MG63 (cell line): ENCODE results near the gene ATP5F1D. TPM values are rescaled to one million over a fixed set of nuclear protein-coding genes. Genes with fewer than 3 reads are reported as not detected.
A peak's percentile ranks its signal among the peaks of the same experiment; 100 is the strongest.

ENCODE experiments used
- DNase-seq: peaks from one replicate; pipeline ENCODE4 v3.0.0-alpha.2; 2020
- H3K27me3 ChIP-seq: fragments of 250-450 bp; sonication (Bioruptor Pico); 2 replicates; pipeline ENCODE4 v1.5.1; 2020; ENCODE audit warnings: mild to moderate bottlenecking, moderate library complexity
- H3K36me3 ChIP-seq: fragments of 250-450 bp; sonication (Bioruptor Pico); 2 replicates; pipeline ENCODE4 v1.5.1; 2020; ENCODE audit warnings: mild to moderate bottlenecking, moderate library complexity
- H3K4me3 ChIP-seq: fragments of 250-450 bp; sonication (Bioruptor Pico); 2 replicates; pipeline ENCODE4 v1.5.1; 2020; ENCODE audit warnings: mild to moderate bottlenecking, moderate library complexity
- H3K9me3 ChIP-seq: fragments of 250-450 bp; sonication (Bioruptor Pico); 2 replicates; pipeline ENCODE4 v1.5.1; 2020; ENCODE audit warnings: mild to moderate bottlenecking, moderate library complexity
- total RNA-seq: library from RNA; depleted of rRNA; stranded (reverse); fragments of >200 nt; shearing (Covaris generic); gene quantifications from 2 replicates; pipeline ENCODE4 v1.2.3, GENCODE V29; 2014; ENCODE audit warnings: low replicate concordance

Gene ATP5F1D
- total RNA-seq, 1 experiment from 2014 or later = 33.8 TPM

DNA sequence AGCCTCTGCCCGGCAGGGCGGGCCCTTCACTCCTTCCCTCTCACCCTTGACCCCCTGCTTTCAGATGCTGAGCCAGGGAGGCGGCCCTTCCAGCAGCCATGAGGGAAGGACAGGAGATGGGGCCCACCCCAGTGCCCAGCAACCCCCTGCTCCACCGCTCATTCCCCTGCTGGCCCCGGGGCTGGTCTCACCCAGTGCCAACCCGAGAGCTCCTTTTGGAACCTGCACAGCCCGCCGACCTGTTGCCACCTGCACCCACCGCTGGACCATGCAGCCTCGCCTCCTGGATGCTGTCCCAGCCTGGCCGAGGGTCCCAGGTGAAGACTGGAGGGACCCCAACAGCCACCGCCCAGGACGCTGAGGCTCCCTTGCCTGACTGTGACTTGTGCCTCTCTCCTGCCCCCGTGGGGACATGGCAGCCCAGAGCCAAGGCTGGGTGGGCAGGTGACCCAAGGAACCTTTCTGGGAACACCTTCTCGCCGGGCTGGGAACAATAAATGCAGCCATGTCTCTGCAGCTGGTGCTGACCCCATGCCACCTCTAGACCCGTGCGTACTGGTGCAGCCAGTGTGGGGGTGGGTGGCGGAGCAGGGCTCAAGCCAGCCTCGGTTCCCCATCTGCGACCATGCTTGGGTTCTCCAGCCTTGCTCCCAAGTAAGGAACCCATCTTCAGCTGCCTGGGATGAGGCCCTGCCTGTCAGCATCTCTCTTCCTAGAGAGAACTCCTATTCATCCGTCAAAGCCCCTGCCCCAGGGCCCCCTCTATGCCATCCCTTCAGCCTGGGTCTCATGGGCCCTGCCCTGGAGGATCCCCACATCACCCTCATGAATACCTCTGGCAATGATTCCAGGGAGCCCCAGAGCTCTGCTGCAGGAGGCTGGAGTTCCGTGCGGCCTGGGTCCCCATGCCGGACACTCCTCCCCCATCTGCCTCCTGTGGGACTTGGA lies 37.4 kb downstream of the ATP5F1D start:
- no peak for DNase-seq
- Histone ChIP-seq H3K4me3 (no peak overlapping the region), H3K9me3 (no peaks in the 10 kb centered on the region), H3K27me3 (no peaks in the 10 kb centered on the region), H3K36me3 (peaks cover 14% of the 10 kb centered on the region)

DNA sequence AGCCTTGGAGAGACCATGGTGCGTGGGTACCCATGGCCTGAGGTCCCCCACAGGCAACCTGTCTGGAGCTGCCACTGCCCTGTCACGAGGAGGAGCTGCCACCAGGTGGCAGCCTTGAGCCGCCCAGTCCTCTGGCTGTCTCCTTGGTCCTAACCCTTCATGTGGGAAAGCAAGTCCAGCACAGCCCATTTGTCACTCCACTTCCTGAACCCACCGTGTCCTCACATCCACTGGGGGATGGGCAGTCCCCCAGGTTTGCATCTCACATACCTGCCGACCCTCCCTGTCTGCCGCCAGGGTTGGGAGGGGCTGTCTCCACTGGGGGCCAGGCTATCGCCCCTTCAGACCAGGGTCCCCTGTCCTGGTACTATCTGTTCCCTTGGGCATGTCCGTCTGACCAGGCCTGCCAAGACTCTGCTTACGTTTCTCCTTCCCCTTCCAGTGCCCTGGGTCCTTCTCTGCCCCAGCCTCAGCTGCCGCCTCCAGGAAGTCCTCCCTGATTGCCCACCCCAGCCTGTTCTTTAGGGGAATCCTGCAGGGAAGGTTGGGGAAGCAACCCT lies 38.3 kb downstream of the ATP5F1D start:
- DNase-seq = peak; percentile 57
- peaks cover 6% of the 10 kb centered on the region for H3K36me3 ChIP-seq
- no peak overlapping the region for H3K4me3 ChIP-seq
- peaks cover under 1% of the 10 kb centered on the region; the same call in 1 of the 2 replicates for H3K27me3 ChIP-seq
- no peaks in the 10 kb centered on the region for H3K9me3 ChIP-seq

DNA sequence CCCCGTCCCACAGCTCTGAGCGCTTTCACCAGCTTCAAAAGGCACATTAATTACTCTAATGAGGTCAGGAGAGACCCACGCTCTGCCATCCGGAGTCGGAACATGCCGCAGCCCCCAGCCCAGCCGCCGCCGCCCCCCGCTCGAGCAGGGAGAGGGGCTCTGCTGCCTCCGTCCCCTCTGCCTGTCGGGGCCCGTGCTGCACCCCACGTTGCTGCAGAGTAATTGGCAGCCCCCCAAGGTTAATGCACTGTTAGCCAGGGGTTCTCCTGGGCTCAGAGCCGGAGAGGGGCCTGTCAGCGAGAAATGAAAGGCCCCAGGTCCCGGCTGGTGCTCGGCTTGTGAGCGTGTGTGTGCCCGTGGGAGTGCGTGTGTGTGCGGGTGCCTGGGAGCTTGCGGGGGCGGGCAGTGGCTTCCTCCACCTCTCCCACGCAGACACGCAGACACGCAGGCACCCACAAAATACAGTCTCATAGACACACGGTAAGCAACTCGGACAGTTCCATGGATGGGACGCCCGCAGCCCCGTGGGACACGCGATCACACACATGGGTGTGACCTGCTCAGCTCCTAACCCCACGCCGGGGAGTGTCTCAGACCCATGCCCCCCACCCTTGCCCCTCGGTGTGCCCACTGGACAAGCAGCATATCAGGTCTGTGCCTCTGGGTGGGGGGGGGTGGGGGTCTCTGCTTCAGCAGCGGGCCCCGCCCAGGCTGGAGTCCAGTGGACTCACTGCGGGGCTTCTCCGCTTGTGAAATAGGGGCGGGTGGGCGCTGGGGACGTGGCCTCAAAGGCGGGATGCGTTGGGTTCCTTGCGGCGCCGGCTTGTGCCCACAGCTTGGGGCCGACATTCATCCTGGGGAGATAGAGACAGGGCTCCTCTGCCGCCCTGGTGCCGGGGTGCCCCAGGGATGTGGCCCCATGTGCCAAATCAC lies 39.4 kb downstream of the ATP5F1D start:
- Histone ChIP-seq H3K27me3 (peaks cover 3% of the 10 kb centered on the region; the same call in 1 of the 2 replicates), H3K9me3 (no peaks in the 10 kb centered on the region), H3K36me3 (peaks cover 3% of the 10 kb centered on the region), H3K4me3 (no peak overlapping the region)
- no peak for DNase-seq

DNA sequence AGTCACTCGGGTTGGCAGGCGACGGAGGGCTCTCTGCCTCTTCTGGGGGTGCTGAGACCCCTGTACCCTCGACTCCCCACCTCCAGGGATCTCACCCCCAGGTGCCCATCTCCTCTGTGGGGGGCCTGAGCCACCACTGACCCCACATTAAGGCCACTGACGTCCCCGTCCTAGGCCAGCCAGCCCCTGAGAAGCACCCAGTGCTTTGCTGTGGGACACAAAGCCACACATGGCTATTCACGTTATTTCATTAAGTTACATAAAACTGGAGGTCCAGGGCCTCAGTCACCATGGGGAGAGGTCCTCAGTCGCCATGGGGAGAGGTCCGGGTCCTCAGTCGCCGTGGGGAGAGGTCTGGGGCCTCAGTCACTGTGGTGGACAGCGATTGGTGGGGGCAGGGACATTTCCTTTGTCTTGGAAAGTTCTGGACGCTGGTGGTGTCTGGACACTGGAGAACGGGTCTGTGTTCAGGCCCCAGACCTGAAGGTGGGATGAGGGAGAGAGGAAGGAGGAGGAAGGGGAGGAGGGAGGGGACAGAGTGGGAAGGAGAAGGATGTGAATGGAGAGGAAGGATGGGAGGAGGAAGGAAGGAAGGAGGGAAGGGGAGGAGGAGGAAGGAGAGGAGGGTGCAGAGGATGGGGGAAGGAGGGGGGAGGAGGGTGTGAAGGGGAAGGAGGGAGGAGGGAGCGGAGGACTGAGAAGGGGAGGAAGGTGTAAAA lies 40.2 kb downstream of the ATP5F1D start:
- H3K36me3 ChIP-seq = peaks cover 3% of the 10 kb centered on the region
- H3K9me3 ChIP-seq = no peaks in the 10 kb centered on the region
- no peak for DNase-seq
- peaks cover 3% of the 10 kb centered on the region for H3K27me3 ChIP-seq
- no peak overlapping the region for H3K4me3 ChIP-seq

DNA sequence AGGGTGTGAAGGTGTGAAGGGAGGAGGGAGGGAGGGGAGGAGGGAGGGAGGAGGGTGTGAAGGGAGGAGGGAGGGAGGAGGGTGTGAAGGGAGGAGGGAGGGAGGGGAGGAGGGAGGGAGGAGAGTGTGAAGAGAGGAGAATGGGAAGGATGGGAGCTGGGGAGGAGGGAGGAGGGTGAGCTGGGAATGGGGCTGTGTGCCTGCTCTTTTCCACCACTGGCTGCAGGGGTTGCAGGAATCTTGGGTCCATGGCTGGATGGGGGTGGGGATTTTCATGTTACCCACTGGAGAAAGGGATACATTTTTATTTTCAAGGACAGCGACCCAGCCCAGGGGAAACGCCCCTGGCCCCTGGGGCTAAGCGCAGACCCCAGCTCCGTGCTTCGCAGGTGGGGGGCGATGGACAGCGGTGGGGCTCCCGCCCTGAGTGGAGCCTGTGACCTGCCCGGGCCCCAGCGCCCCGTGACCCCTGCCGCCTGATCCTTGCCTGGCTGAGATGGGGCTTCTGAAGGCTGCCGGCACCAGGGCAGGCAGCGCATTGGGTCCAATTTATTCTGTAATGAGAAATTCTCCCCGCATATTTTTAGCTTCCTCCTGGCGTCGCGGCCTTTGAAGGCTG lies 41.1 kb downstream of the ATP5F1D start:
- Histone ChIP-seq H3K36me3 (peaks cover 3% of the 10 kb centered on the region), H3K4me3 (no peak overlapping the region), H3K9me3 (no peaks in the 10 kb centered on the region), H3K27me3 (peaks cover 3% of the 10 kb centered on the region)
- no peak for DNase-seq

DNA sequence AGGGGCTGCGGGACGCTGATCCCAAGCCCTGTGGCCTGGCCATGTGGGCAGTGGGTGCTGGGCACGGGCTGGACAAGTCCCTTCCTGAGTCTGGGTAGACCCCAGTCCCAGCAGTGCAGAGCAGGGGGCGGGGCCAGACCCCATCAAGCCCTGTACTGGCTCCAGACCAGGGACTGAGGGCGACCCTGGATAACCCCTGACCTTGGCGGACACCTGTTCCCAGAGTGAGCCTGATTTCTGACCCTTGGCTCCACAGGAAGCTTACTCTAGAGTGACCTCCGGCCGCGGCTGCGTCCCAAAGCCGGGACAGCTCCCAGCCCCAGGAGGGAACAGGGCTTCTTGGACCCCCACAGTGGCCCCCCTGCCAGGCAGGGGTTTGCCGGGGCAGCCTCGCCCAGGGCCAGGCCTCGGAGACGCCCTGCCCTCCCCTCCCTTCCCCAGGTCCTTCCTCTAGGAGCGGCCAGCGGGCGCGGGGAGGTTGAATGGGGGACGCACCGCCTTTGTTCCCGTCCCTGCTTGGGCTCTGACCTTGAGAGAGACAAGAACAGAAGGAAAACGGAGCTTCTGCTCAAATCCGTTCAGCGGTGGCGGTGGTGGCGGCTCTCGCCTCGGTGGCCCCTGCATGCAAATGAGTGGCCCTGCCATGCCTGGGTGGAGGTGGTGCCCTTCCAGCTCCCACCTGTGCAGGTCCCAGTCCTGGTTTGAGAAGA lies 41.8 kb downstream of the ATP5F1D start:
- no peaks in the 10 kb centered on the region for H3K9me3 ChIP-seq
- H3K4me3 ChIP-seq = no peak overlapping the region
- peaks cover 3% of the 10 kb centered on the region for H3K36me3 ChIP-seq
- no peak for DNase-seq
- H3K27me3 ChIP-seq = peaks cover 3% of the 10 kb centered on the region

DNA sequence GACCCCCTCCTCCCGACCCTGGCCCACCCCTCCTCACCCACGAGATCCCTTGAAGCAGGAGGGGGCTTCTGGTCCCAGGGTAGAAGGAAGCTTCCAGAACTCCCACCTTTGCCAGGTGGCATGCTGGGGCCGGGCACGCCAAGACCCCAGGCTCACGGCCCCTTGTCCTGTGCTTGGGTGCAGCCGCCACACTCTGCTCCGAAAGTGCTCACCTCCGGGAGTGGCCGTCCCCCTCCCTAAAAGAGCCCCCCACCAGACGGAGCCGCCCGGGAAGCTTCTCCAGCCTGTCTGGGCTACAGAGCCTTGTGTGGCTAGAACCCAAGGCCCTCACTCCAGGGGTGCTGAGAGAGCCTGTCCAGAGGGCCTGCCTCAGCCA lies 42.4 kb downstream of the ATP5F1D start:
- Histone ChIP-seq H3K9me3 (no peaks in the 10 kb centered on the region), H3K36me3 (peaks cover 3% of the 10 kb centered on the region), H3K4me3 (no peak overlapping the region), H3K27me3 (peaks cover 3% of the 10 kb centered on the region)
- no peak for DNase-seq

DNA sequence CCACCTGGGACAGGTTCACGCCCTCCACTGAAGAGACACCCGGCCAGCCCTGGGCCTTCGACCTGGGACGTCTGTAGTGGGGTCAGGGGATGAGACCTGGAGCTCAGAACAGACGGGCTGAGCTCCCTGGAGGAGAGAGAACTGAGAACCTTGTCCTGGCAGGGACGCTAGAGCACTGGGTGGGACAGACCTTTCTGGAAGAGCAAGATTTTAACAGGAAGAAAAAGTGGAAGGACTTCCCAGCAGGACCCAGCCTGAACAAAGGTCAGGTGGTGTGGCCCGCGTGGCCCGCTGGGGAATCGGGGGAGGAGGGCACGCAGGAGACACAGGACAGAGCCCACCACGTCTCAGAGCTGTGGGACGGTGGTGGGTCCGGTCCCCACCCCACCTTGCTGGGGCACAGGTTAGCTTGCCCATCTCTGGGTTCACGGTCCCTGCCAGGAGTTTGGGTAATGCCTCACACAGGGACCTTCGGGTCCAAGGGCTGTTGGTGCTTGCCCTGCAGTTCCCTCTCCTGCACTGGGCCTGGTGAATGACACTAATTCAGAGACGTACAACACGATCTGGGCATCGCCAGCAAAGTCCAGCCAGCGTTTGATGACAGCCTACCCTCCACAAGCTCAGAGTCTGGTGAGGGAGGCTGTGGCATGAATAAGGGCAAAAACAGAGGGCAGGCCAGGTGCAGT lies 42.9 kb downstream of the ATP5F1D start:
- Histone ChIP-seq H3K36me3 (peaks cover 3% of the 10 kb centered on the region), H3K9me3 (no peaks in the 10 kb centered on the region), H3K27me3 (peaks cover 3% of the 10 kb centered on the region), H3K4me3 (no peak overlapping the region)
- DNase-seq = no peak

DNA sequence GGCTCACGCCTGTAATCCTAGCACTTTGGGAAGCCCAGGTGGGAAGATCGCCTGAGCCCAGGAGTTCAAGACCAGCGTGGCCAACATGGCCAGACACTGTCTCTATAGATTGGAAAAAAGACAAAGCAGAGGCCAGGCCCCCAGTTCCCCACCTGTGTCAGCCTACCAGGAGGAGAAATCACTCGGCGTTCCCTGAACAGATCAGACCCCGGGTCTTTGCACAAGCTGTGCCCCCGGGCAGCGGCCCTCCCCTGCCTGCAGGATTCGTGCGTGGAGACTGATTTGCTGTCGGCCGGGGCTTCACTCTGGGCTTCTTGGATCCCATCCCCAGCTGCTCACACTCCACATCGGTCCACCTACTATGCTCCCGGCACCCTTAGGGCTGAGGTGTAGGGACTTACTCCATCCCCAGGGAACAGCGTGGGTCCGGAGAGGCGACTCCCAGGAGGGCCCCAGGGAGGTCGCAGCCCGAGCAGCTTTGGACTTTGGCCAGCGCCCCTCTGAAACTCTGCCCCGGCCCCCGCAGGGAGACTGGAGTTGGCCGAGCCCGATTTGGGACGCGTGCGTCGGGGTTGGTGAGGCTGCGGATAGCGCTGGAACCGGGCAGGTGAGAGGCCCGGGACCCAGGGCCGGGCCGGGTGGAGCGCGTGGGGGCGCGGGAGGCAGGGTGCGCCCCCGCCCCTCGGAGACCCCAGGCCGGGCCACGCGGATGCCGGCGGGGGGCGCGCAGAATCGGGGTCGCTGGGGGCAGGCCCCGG lies 43.6 kb downstream of the ATP5F1D start:
- peaks cover 3% of the 10 kb centered on the region for H3K27me3 ChIP-seq
- H3K4me3 ChIP-seq = no peak overlapping the region
- DNase-seq = no peak
- no peaks in the 10 kb centered on the region; the same call in 1 of the 2 replicates for H3K36me3 ChIP-seq
- H3K9me3 ChIP-seq = no peaks in the 10 kb centered on the region

DNA sequence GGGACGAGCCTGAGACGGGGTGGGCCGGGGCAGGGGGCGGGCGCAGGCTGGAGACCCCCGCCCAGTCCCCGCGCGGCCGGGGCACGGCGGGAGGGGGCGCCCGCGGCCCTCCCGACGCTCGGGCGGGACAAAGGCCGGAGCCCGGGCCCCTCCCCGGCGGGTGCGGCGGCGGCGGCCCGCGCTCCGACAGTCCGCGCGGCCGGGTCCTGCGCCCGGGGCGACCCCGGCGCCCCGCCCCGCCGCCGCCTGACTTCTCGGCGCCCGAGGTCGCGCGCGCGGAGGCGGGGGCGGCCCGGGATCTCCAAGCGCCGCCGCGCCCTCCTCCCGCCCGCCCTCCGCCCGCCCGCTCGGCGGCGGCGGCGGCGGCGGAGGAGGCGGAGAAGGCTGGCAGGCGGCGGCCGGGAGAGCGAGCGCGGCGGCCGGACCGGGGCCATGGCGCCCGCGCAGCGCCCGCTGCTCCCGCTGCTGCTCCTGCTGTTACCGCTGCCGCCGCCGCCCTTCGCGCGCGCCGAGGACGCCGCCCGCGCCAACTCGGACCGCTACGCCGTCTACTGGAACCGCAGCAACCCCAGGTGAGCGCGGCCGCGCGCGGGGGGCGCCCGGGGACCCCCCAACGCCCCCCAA lies 44.3 kb downstream of the ATP5F1D start, which contains the start of gene EFNA2:
Gene EFNA2, plus strand, starts transcription at position 137 of the 624 bp plus-strand sequence. Its CDS starts 296 bp downstream, at position 433.
- Histone ChIP-seq H3K4me3 (no peak within 1 kb of the TSS), H3K36me3 (no peaks in the 10 kb centered on the region), H3K27me3 (peaks cover 3% of the 10 kb centered on the region), H3K9me3 (no peaks in the 10 kb centered on the region)
- DNase-seq = no peak

DNA sequence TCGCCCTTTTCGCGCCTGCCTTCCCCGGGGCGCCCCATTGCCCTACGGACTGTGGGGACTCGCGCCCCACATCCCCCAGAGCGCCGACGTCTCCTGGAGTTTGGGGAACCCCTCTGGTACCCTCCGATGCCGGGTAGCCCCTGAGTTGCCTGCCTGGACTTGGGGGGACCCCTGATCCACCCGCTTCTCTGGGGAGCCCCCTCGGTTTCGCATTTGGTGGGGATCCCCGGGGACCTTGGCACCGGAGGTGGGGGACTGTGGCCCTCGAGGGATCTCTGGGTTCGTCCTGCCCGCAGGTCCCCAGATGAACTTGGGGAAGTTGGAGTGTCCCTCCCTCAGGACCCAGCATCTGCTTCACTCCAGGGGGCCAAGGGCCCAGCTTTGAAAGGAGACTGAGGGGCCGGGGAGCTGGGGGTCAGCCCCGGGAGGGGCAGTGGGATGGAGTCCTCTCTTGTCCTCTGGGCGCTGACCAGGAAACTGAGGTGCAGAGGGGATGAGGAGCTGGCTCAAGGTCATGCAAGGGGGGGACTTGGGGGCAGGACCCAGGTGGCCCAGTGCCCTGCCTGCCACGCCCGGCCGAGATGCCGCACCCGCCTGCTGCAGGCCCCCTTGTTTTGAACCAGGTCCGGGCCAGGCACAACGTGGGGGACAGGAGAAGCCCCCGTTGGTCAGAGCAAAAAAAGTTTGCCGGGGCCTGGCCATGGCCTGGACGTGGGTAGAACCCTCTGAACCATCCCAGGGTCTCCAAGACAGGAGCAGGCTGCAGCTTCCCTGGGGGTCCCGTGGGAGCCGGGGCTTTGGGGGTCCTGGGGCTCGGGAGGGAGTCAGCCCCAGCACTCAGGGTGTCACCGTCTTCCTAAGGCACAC lies 45.2 kb downstream of the ATP5F1D start:
- Histone ChIP-seq H3K27me3 (peaks cover 3% of the 10 kb centered on the region), H3K4me3 (no peak overlapping the region)
- DNase-seq = no peak

DNA sequence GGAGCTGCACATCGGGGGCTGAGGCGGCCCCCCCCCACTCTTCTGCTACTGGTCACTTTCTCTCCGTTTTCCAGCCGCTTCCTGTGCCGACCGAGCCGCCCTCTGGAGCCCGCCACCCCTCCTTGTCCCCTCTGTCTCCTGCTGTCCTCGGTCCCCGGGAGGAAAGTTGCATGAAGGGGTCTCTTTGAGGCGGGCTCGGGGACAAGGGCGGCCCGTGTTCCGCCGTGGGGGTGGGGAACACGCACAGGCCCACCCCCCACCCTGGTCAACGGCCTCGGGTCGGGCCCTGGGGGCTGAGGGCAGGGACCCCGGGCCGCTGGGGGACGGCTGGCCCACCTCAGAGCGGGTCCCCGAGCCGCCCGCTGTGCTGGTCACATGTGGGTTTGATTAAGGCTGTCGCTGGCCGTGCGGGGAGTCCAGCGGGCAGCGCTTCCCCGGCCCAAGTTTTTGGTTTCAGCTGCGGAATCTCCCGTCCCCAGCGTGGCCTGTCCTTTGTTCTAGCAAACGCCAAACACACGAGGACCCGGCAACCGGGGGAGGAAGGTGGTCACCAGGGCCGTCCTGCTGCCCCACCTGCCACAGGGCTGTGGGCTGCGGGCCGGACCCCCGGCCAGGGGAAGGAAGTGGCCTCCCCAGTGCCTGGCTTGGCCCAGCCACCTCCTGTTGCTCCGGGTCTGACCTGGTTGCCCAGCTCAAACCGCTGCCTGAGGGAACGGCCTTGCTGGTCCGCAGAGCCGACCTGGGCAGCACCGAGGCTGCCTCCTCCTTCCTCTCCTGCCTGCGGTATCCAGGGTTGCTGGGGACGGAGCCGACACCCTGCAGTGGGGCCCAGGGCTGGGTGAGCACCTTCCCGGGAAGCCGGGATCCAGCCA lies 46.0 kb downstream of the ATP5F1D start:
- no peaks in the 10 kb centered on the region for H3K36me3 ChIP-seq
- H3K27me3 ChIP-seq = peaks cover 3% of the 10 kb centered on the region
- DNase-seq = no peak
- H3K9me3 ChIP-seq = no peaks in the 10 kb centered on the region
- no peak overlapping the region for H3K4me3 ChIP-seq

More for the DNA sequence above, 45.2 kb downstream of the ATP5F1D start:
- Histone ChIP-seq H3K36me3 (no peaks in the 10 kb centered on the region), H3K9me3 (no peaks in the 10 kb centered on the region)
